GM18517 (cell line): ENCODE measurements around the gene CTBP2.

Experiments used
- ATAC-seq: cut with Tn5 transposase; IDR thresholded peaks from one replicate; pipeline ENCODE4 v1.9.1; 2021; ENCODE audit warnings: mild to moderate bottlenecking, moderate library complexity; ENCODE audit not compliant: unreplicated experiment

CTBP2 gene

DNA sequence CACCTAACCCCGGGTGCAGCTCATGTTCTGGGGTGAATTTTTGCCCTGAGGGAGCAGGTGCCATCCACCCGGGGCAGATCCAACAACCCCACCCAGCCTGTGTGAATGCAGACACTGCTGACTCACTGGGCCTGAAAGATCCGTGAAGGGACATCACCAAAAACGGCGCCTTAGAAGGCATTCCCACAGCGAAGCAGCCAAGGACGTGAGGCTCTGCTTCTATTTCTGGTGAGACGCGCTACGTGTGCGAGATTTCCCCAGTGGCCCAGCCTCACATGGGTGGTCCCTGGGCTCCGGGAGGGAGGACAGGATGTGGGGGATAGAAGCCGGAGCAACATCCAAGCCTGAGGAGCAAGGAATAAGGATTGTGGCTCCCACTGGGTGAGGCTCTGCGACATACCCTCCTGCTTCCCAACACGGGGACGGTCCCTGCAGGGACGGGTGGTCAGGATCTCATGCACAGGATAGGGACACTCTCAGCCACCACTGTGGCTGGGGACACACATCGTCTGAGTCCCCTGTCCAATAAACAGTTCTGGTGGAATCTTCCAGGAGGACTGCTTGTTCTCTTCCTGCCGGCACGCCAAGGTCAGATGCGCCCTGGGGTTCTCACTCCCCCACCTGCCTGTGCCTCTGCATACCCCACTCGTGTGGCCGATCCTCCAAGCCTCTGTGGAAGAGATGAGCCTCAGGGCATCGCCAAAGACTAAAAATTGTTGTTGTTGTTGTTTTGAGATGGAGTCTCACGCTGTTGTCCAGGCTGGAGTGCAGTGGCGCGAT lies 148.2 kb downstream of the CTBP2 start:
- ATAC-seq, result no peak

DNA sequence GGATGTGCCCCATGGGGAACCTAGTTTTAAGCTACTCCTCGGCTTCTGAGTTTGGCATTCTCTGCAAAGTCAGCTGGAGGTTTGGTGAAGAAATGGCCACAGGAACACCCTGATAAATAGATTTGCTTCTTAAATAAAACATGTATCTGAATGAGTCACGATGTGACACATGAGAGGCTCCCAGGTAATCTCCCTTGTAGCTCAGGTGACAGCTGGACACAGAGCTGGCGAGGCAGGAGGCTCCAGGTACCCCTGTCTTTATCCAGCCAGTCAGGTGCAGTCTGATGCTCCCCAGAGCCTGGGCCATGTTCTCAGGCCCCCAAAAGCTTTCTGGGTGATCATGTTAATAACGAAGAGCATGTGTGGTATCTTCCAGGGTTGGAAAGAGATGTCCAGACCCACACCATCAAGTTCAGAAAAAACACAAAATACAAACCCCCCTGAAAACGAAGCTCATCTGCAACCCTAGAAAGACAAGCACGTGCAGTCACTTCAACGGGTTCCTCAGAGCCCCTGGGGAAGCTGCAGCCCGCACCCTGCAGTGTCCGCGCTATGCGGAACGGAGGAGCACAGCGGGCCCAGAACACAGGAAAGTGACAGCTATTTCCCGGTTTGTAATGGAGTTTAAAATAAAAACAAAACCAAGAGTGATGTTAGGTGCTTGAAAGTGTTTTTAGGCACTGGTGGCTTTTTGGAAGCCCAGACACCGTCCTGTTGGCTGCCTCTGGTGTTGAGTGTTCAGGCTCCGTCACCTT lies 149.0 kb downstream of the CTBP2 start:
- no peak for ATAC-seq

GRCh38 chr10:125010362-125010761 lies 150.0 kb downstream of the CTBP2 start:
- no peak for ATAC-seq

- ATAC-seq, result no peak
These were observed 150.7 kb downstream of the CTBP2 start for GRCh38 chr10:125009661-125010161.

GRCh38 chr10:125008689-125009638 lies 151.4 kb downstream of the CTBP2 start:
- no peak for ATAC-seq

DNA sequence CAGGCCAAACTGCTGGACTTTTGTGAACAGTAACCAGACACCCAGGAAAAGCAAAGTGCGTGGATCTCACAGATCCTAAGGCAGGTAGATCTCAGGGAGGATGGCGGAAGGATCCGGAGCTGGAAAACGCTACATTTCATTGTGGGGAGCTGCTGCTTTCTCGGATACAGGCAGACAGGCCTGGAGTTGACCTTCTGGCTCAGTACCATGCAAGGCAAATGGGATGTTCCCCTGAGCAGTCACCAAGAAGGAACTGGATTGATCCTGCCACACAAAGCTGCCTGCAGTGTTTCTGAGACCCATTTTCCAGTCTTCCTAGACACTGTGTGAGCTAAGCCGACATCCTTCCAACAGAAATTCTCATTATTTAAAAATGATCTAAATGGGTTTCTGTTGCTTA lies 152.9 kb downstream of the CTBP2 start:
- no peak for ATAC-seq

DNA sequence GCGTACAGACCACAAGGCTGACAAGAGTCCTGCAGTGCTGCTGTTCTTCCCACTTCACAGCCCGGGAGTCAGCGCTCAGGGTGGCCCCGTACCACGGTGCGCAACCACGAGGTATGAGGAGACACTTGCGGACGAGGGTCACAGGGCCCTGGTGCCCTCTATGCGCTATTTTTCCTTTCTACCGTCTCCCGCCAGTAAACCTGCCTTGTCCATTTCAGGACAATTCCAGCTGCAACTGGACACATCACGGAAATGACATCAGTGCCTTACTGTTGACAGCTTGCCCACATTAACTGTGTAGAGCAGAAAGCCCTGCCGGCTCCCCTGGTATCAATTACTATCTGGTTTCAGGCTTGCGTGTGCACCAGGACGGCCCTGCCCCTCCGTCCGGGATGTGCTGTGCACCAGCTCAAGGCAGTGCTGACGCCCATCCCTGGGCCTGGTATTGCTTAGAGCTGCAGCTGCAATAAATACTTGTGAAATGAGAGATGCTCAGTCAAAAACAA lies 153.4 kb downstream of the CTBP2 start:
- ATAC-seq, result no peak

GRCh38 chr10:125006188-125006680 lies 154.1 kb downstream of the CTBP2 start:
- no peak for ATAC-seq

GRCh38 chr10:125005312-125006187 lies 154.8 kb downstream of the CTBP2 start:
- ATAC-seq, result no peak

DNA sequence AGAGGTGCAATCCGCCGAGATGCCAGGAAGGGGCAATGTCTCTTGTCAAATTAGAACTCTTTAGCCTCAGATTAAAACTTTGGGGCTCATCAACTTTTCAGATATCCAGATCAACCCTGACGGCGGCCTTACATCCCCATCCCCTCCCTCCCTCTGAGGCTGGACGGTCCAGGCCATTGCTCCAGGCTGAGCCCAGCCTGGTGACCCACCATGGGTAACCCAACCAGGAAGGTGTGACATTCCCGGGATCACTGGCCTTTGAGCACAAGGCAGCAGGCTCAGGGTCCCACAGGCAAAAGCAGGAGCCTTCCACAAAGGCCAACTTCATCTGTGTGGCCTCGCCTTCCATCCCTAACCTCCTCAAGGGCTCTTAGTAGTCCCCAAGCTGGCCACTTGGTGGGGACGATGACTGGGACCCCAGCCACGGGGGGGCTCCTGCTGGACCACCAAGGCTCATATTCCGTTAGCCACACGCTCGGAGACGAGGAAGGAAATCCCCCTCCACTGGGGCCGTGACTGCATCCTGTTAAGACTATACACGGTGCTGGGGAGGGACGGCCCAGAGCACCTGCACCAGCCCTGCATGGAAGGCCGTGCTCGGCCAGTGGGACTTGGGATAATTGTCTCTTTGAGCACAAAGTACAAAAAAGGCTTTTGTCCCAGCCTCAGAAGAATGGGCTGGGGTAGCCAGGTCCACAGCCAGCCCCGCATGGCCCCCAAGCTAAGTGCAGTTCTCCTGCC lies 155.6 kb downstream of the CTBP2 start:
- no peak for ATAC-seq

- ATAC-seq, result no peak
These were observed 156.4 kb downstream of the CTBP2 start for GRCh38 chr10:125003901-125004467.

GRCh38 chr10:125003146-125003900 lies 157.0 kb downstream of the CTBP2 start:
- no peak for ATAC-seq

DNA sequence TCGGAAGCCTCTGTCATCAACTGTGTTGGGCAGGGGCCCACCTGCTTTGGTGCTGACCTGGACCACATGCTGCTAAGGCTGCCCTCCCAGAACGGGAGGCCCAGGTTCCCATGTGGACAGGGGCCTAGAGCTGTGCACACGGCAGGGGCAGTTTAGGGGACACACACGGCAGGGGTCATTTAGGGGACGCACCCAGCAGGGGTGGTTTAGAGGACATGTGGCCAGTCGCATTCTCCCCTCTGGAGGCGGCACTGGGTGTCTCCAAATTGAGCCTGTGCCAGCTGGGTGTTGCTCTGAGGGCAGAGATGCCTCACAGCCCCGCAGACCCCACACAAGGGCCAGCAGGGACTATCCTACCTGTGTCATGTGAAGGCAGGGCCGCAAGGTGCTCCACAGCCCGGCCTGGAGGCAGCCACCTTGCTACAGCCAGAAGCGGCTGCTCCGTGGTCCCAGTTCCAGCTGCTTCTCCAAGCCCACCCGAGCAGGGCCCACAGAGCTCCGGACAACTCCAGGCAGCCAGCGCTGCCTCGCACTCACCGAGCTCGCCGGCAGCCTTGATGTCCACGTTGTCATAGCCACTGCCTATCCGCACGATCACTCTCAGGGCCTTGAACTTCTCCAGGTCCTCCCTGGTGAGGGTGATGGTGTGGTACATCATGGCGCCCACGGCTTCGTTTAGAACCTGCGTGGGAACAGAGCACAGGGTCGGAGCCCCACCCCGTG lies 157.8 kb downstream of the CTBP2 start:
- no peak for ATAC-seq

DNA sequence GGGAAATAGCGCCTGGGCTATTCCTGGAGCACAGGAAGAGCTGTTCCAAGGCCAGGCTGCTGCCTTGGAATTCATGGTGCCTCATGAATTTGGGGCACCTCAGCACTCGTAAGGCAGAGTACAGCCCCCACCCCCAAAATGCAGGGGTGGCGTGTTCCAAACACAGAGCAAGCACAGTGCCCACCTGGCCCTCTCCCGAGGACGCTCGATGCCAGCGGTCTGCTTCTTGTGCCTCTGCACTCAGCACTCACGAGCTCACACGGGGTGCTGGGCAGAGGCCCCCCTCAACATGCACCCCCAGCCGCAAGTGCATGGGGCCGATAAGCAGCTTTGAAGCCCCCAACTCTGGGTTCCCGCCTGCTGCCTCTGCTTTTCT lies 158.3 kb downstream of the CTBP2 start:
- ATAC-seq, result no peak

- ATAC-seq, result no peak
These were observed 158.9 kb downstream of the CTBP2 start for GRCh38 chr10:125001313-125002046.
